Suppressor macrophage treated with lipopolysaccharide for 1 hour (primary cell): ENCODE results near the gene SLC17A8.
"Not testable (repeated sequence)": the region's sequence is repeated elsewhere in the genome, so short reads cannot be mapped to it uniquely, and the experiment has no call there.

Experiments used
- DNase-seq, 3 donors: peaks; one replicate each; pipeline ENCODE4 v3.0.0-alpha.2; 2020 to 2022

Gene SLC17A8

GRCh38 chr12:100372853-100373640 is 16.2 kb downstream of the SLC17A8 start:
- no peak for DNase-seq

- DNase-seq, result no peak
These were observed 18.3 kb downstream of the SLC17A8 start for GRCh38 chr12:100375038-100375735.

GRCh38 chr12:100376161-100376560 is 19.3 kb downstream of the SLC17A8 start:
- DNase-seq, result no peak

GRCh38 chr12:100381379-100381778 is 24.5 kb downstream of the SLC17A8 start:
- no peak for DNase-seq

- no peak for DNase-seq
These were observed 25.5 kb downstream of the SLC17A8 start for GRCh38 chr12:100382338-100382737.

GRCh38 chr12:100383586-100384558 is 27.0 kb downstream of the SLC17A8 start:
- no peak for DNase-seq

- no peak for DNase-seq
These were observed 27.7 kb downstream of the SLC17A8 start for GRCh38 chr12:100384559-100384935.

GRCh38 chr12:100388382-100388781 is 31.5 kb downstream of the SLC17A8 start:
- DNase-seq, result no peak

GRCh38 chr12:100391856-100392255 is 35.0 kb downstream of the SLC17A8 start:
- peak; percentile 35 to 46 (median 36) for DNase-seq

- DNase-seq, result no peak
These were observed 36.3 kb downstream of the SLC17A8 start for GRCh38 chr12:100393200-100393599.

- DNase-seq, result no peak
These were observed 38.9 kb downstream of the SLC17A8 start for GRCh38 chr12:100395811-100396210.

GRCh38 chr12:100398307-100398706 is 41.4 kb downstream of the SLC17A8 start:
- no peak for DNase-seq

- DNase-seq, result no peak
These were observed 42.2 kb downstream of the SLC17A8 start for GRCh38 chr12:100399095-100399494.

GRCh38 chr12:100401660-100402059 is 44.8 kb downstream of the SLC17A8 start:
- no peak for DNase-seq

GRCh38 chr12:100402763-100403162 is 45.9 kb downstream of the SLC17A8 start:
- no peak for DNase-seq

GRCh38 chr12:100403446-100403845 is 46.6 kb downstream of the SLC17A8 start:
- DNase-seq, result no peak

- peak; percentile 31 to 62 (median 43) for DNase-seq
These were observed 48.0 kb downstream of the SLC17A8 start for GRCh38 chr12:100404769-100405407.

- no peak for DNase-seq
These were observed 56.1 kb downstream of the SLC17A8 start for GRCh38 chr12:100413001-100413400.

- DNase-seq, result no peak
These were observed 57.9 kb downstream of the SLC17A8 start for GRCh38 chr12:100414739-100415138.

- DNase-seq, result no peak
These were observed 65.8 kb downstream of the SLC17A8 start for GRCh38 chr12:100422646-100423045.

- DNase-seq, result no peak
These were observed 69.3 kb downstream of the SLC17A8 start for GRCh38 chr12:100426145-100426544.

GRCh38 chr12:100427078-100427477 is 70.2 kb downstream of the SLC17A8 start:
- DNase-seq, result peak; percentile 22 to 47 (median 33)

GRCh38 chr12:100430251-100430650 is 73.4 kb downstream of the SLC17A8 start:
- DNase-seq, result not testable (repeated sequence)
